Measurements from ENCODE around the gene CLEC1A. TPM values are rescaled to one million over a fixed set of nuclear protein-coding genes. Genes with fewer than 3 reads are reported as not detected.

The CLEC1A gene
- polyA plus RNA-seq, 1 of the 3 experiments (the other 2 are of a cell fraction), result not detected

- TF ChIP-seq PBX3 (IDR thresholded peaks at IDR 0.05) (no peak), MAX (IDR thresholded peaks at IDR 0.05; ENCODE audit: low read depth) (no peak), MEF2A (IDR thresholded peaks at IDR 0.05; ENCODE audit: borderline replicate concordance, low read depth) (no peak), FOXM1 (IDR thresholded peaks at IDR 0.05; ENCODE audit: low read depth) (no peak), RAD21 (IDR thresholded peaks at IDR 0.05; ENCODE audit: low read length) (no peak), NFIC (IDR thresholded peaks at IDR 0.05; ENCODE audit: borderline replicate concordance) (no peak), TEAD4 (IDR thresholded peaks at IDR 0.05; ENCODE audit: borderline replicate concordance, insufficient read depth) (no peak)
- H3K27me3 ChIP-seq (ENCODE audit: insufficient read depth), result no peaks in the 10 kb centered on the region; the same call in 1 of the 2 replicates
- H2AFZ ChIP-seq (ENCODE audit: low read depth), result no peak overlapping the region
- WGBS (ENCODE audit: low lambda C conversion rate), result 8% methylated on average over 2 of the region's 2 CpGs
- no peaks in the 10 kb centered on the region for H4K20me1 ChIP-seq (ENCODE audit: insufficient read depth)
- ChIA-PET POLR2A (no interaction called here), CTCF (no interaction called here)
- no peaks in the 10 kb centered on the region for H3K79me2 ChIP-seq (ENCODE audit: insufficient read depth)
- H3K36me3 ChIP-seq (replicated peaks in 1 of 2; ENCODE audit: control insufficient read depth in 1 of 2, insufficient read depth in 2 of 2, low read length in 1 of 2), result no peaks in the 10 kb centered on the region
- H3K4me3 ChIP-seq (ENCODE audit: low read depth in 2 of 2, low read length in 1 of 2), result no peak overlapping the region
- H3K9me2 ChIP-seq, result no peaks in the 10 kb centered on the region
- peaks cover 0 to 6% of the 10 kb centered on the region in 2 experiments; a peak in 1 of 4 replicates for H3K4me1 ChIP-seq (ENCODE audit: control insufficient read depth in 1 of 2, insufficient read depth in 2 of 2, low read depth in 1 of 2, low read length in 1 of 2)
- no peaks in the 10 kb centered on the region for H3K9me3 ChIP-seq
- H3K9ac ChIP-seq, result no peak overlapping the region
- H3F3A ChIP-seq (replicated peaks; ENCODE audit: insufficient read depth), result no peaks in the 10 kb centered on the region
- DNase-seq, result no peak
- no peak overlapping the region for H3K27ac ChIP-seq (ENCODE audit: low read depth in 2 of 2, low read length in 1 of 2)
- no peak overlapping the region for H3K4me2 ChIP-seq
These were observed 3.5 kb upstream of the CLEC1A start for GRCh38 chr12:10102322-10102721.

- Histone ChIP-seq H4K20me1 (ENCODE audit: insufficient read depth) (no peaks in the 10 kb centered on the region), H2AFZ (ENCODE audit: low read depth) (no peak overlapping the region), H3K4me3 (ENCODE audit: low read depth in 2 of 2, low read length in 1 of 2) (no peak overlapping the region), H3K27ac (ENCODE audit: low read depth in 2 of 2, low read length in 1 of 2) (no peak overlapping the region), H3K4me2 (no peak overlapping the region), H3K27me3 (ENCODE audit: insufficient read depth) (no peaks in the 10 kb centered on the region; the same call in 1 of the 2 replicates), H3F3A (replicated peaks; ENCODE audit: insufficient read depth) (no peaks in the 10 kb centered on the region), H3K9ac (no peak overlapping the region), H3K36me3 (replicated peaks in 1 of 2; ENCODE audit: control insufficient read depth in 1 of 2, insufficient read depth in 2 of 2, low read length in 1 of 2) (no peaks in the 10 kb centered on the region), H3K79me2 (ENCODE audit: insufficient read depth) (no peaks in the 10 kb centered on the region), H3K9me3 (no peaks in the 10 kb centered on the region), H3K9me2 (no peaks in the 10 kb centered on the region), H3K4me1 (ENCODE audit: control insufficient read depth in 1 of 2, insufficient read depth in 2 of 2, low read depth in 1 of 2, low read length in 1 of 2) (peaks cover 0 to 6% of the 10 kb centered on the region in 2 experiments; a peak in 1 of 4 replicates)
- ChIA-PET CTCF (interaction anchor here (1.0 kb wide), 1 partner anchor 11 kb away, joined by 4 read pairs; no protein-coding TSS in a partner anchor), POLR2A (no interaction called here)
- no peak for DNase-seq
- TF ChIP-seq USF2 (IDR thresholded peaks at IDR 0.05; ENCODE audit: borderline replicate concordance, low read depth, low read length), result no peak
- no peak for TF ChIP-seq MXI1 (IDR thresholded peaks at IDR 0.05; ENCODE audit: low read depth, low read length)
- TF ChIP-seq RXRA (IDR thresholded peaks at IDR 0.05; ENCODE audit: borderline replicate concordance, low read depth), result no peak
- TF ChIP-seq TEAD4 (IDR thresholded peaks at IDR 0.05; ENCODE audit: borderline replicate concordance, insufficient read depth), result no peak
- no peak for TF ChIP-seq RFX5 (IDR thresholded peaks at IDR 0.05; ENCODE audit: low read length)
- no peak for TF ChIP-seq NFIC (IDR thresholded peaks at IDR 0.05; ENCODE audit: borderline replicate concordance)
- no peak for TF ChIP-seq CHD2 (IDR thresholded peaks at IDR 0.05; ENCODE audit: low read length, partially characterized antibody)
- WGBS (ENCODE audit: low lambda C conversion rate), result 0% methylated on average over 1 of the region's 1 CpG
These were observed 2.9 kb upstream of the CLEC1A start for GRCh38 chr12:10101648-10102220.
